Neural progenitor cell (in vitro differentiated cells): Measurements from ENCODE around the gene TOR4A. TPM values are rescaled to one million over a fixed set of nuclear protein-coding genes. Genes with fewer than 3 reads are reported as not detected.

Experiments
- DNase-seq: peaks from one replicate; pipeline ENCODE4 v3.0.0-alpha.2; 2016; ENCODE audit warnings: low spot score
- H2AFZ ChIP-seq: fragments of 200-600 bp; sonication (generic); replicated peaks from 2 replicates; pipeline ENCODE4 v1.6.1; 2016; ENCODE audit warnings: antibody characterized with exemption
- H3F3A ChIP-seq: fragments of 200-600 bp; sonication (generic); 2 replicates; pipeline ENCODE4 v1.6.1; 2016; ENCODE audit warnings: antibody characterized with exemption, low read depth
- H3K27ac ChIP-seq: fragments of 200-600 bp; sonication (generic); 2 replicates; pipeline ENCODE4 v1.5.1; 2016; ENCODE audit warnings: mild to moderate bottlenecking
- H3K27me3 ChIP-seq: fragments of 200-600 bp; sonication (generic); 2 replicates; pipeline ENCODE4 v1.6.1; 2016; ENCODE audit warnings: mild to moderate bottlenecking, moderate library complexity
- H3K36me3 ChIP-seq: fragments of 200-600 bp; sonication (generic); 2 replicates; pipeline ENCODE4 v1.5.1; 2016
- H3K4me1 ChIP-seq: fragments of 200-600 bp; sonication (generic); 2 replicates; pipeline ENCODE4 v1.6.1; 2016; ENCODE audit warnings: mixed run types
- H3K4me2 ChIP-seq: fragments of 200-600 bp; sonication (generic); 2 replicates; pipeline ENCODE4 v1.6.1; 2016
- H3K4me3 ChIP-seq: fragments of 200-600 bp; sonication (generic); 2 replicates; pipeline ENCODE4 v1.5.1; 2016
- H3K79me2 ChIP-seq: fragments of 200-600 bp; sonication (generic); 2 replicates; pipeline ENCODE4 v1.6.1; 2016; ENCODE audit warnings: low read depth
- H3K9ac ChIP-seq: fragments of 200-600 bp; sonication (generic); 2 replicates; pipeline ENCODE4 v1.6.1; 2016
- H3K9me3 ChIP-seq: fragments of 200-600 bp; sonication (generic); 2 replicates; pipeline ENCODE4 v1.5.1; 2016; ENCODE audit warnings: low read depth
- H4K20me1 ChIP-seq: fragments of 200-600 bp; sonication (generic); 2 replicates; pipeline ENCODE4 v1.6.1; 2016; ENCODE audit warnings: low read depth
- H3K27ac Mint-ChIP-seq: 3 replicates; pipeline ENCODE4 v1.8.0; 2021; ENCODE audit warnings: mixed read lengths
- H3K27me3 Mint-ChIP-seq: 2 replicates; pipeline ENCODE4 v1.8.0; 2022; ENCODE audit warnings: low read depth, mild to moderate bottlenecking, inconsistent platforms, moderate library complexity, mixed read lengths; ENCODE audit not compliant: insufficient read depth
- H3K36me3 Mint-ChIP-seq: 3 replicates; pipeline ENCODE4 v1.8.0; 2021; ENCODE audit warnings: mixed read lengths
- H3K4me1 Mint-ChIP-seq: 3 replicates; pipeline ENCODE4 v1.8.0; 2021; ENCODE audit warnings: mixed read lengths
- H3K4me3 Mint-ChIP-seq: 3 replicates; pipeline ENCODE4 v1.8.0; 2021; ENCODE audit warnings: mild to moderate bottlenecking, moderate library complexity, mixed read lengths
- H3K9me3 Mint-ChIP-seq: 3 replicates; pipeline ENCODE4 v1.8.0; 2020; ENCODE audit warnings: mixed read lengths
- CTCF ChIP-seq: fragments of 200-600 bp; sonication (generic); IDR thresholded peaks from 2 replicates; pipeline ENCODE4 v1.5.1; 2017; ENCODE audit warnings: antibody characterized with exemption, mild to moderate bottlenecking
- EZH2 ChIP-seq: fragments of 200-600 bp; sonication (generic); IDR thresholded peaks from 2 replicates; pipeline ENCODE4 v1.6.1; 2017; ENCODE audit warnings: antibody characterized with exemption, mild to moderate bottlenecking, moderate library complexity
- EZH2phosphoT487 ChIP-seq: fragments of 200-600 bp; sonication (generic); IDR thresholded peaks from 2 replicates; pipeline ENCODE4 v1.6.1; 2017; ENCODE audit warnings: antibody characterized with exemption
- total RNA-seq: library from RNA; depleted of rRNA; stranded (reverse); fragments of >200 nt; gene quantifications from 2 replicates; pipeline ENCODE4 v1.2.3, GENCODE V29; 2015; ENCODE audit warnings: low replicate concordance

Gene TOR4A
- total RNA-seq, 1 donor from 2014 or later, result 0.39 TPM

- TF ChIP-seq CTCF (no peak), EZH2 (no peak), EZH2phosphoT487 (no peak)
- Mint-ChIP-seq H3K27me3 (peaks cover 2% of the 10 kb centered on the region), H3K27ac (no peak overlapping the region), H3K4me3 (no peak overlapping the region), H3K4me1 (peaks cover 37% of the 10 kb centered on the region), H3K36me3 (no peaks in the 10 kb centered on the region), H3K9me3 (no peaks in the 10 kb centered on the region)
- Histone ChIP-seq H3K79me2 (peaks cover 4% of the 10 kb centered on the region), H3F3A (peaks cover 27% of the 10 kb centered on the region), H3K4me3 (no peak overlapping the region), H3K27me3 (peaks cover 16% of the 10 kb centered on the region), H2AFZ (no peak overlapping the region), H4K20me1 (peaks cover 13% of the 10 kb centered on the region), H3K36me3 (no peaks in the 10 kb centered on the region), H3K27ac (no peak overlapping the region), H3K9ac (no peak overlapping the region), H3K9me3 (no peaks in the 10 kb centered on the region), H3K4me1 (peaks cover 51% of the 10 kb centered on the region), H3K4me2 (no peak overlapping the region)
- peak; percentile 15 for DNase-seq
Observed at GRCh38 chr9:137306066-137306849, 28.7 kb downstream of the TOR4A start.

GRCh38 chr9:137306850-137307254 is 29.3 kb downstream of the TOR4A start:
- H3K9me3 Mint-ChIP-seq, result no peaks in the 10 kb centered on the region
- Histone ChIP-seq H3K36me3 (no peaks in the 10 kb centered on the region), H3K4me2 (no peak overlapping the region), H3K27me3 (peaks cover 16% of the 10 kb centered on the region), H3F3A (peaks cover 22% of the 10 kb centered on the region), H2AFZ (no peak overlapping the region), H3K27ac (no peak overlapping the region), H3K79me2 (no peaks in the 10 kb centered on the region), H3K4me3 (no peak overlapping the region), H3K9me3 (no peaks in the 10 kb centered on the region), H3K4me1 (peaks cover 51% of the 10 kb centered on the region), H4K20me1 (peaks cover 9% of the 10 kb centered on the region), H3K9ac (no peak overlapping the region)
- H3K4me1 Mint-ChIP-seq, result peaks cover 37% of the 10 kb centered on the region
- H3K27ac Mint-ChIP-seq, result no peak overlapping the region
- H3K36me3 Mint-ChIP-seq, result no peaks in the 10 kb centered on the region
- H3K27me3 Mint-ChIP-seq, result peaks cover 2% of the 10 kb centered on the region
- TF ChIP-seq CTCF (no peak), EZH2 (no peak), EZH2phosphoT487 (no peak)
- no peak overlapping the region for H3K4me3 Mint-ChIP-seq
- DNase-seq, result no peak

- Mint-ChIP-seq H3K36me3 (no peaks in the 10 kb centered on the region), H3K4me1 (peaks cover 37% of the 10 kb centered on the region), H3K9me3 (no peaks in the 10 kb centered on the region), H3K27ac (no peak overlapping the region), H3K4me3 (no peak overlapping the region), H3K27me3 (peaks cover 2% of the 10 kb centered on the region)
- Histone ChIP-seq H3K4me2 (no peak overlapping the region), H3K4me3 (no peak overlapping the region), H3K79me2 (no peaks in the 10 kb centered on the region), H2AFZ (no peak overlapping the region), H3K9ac (no peak overlapping the region), H3K36me3 (no peaks in the 10 kb centered on the region), H3K27me3 (peaks cover 16% of the 10 kb centered on the region), H3K27ac (no peak overlapping the region), H3K9me3 (no peaks in the 10 kb centered on the region), H4K20me1 (peaks cover 9% of the 10 kb centered on the region), H3K4me1 (peaks cover 51% of the 10 kb centered on the region), H3F3A (peaks cover 21% of the 10 kb centered on the region)
- peak; percentile 13 for DNase-seq
- TF ChIP-seq EZH2phosphoT487 (no peak), CTCF (no peak), EZH2 (no peak)
Observed at GRCh38 chr9:137307255-137308056, 29.9 kb downstream of the TOR4A start.
